Psoas muscle (tissue), 8 donors: ENCODE results near the gene UAP1L1. TPM values are rescaled to one million over a fixed set of nuclear protein-coding genes. Genes with fewer than 3 reads are reported as not detected.
"Not testable (repeated sequence)": the region's sequence is repeated elsewhere in the genome, so short reads cannot be mapped to it uniquely, and the experiment has no call there.

Experiments
- ATAC-seq, 4 donors: fragments of 200-7000 bp; cut with Tn5 transposase; one replicate each; pipeline ENCODE4 v1.9.1; 2020; ENCODE audit warnings: moderate library complexity in 3 of 4, mild to moderate bottlenecking in 2 of 4
- DNase-seq, 2 donors: peaks; one replicate each; pipeline ENCODE4 v3.0.0-alpha.2; 2020
- H3K27ac ChIP-seq: fragments of 200-600 bp; one replicate; pipeline ENCODE4 v1.8.0; 2022
- H3K27me3 ChIP-seq, 3 donors: fragments of 200-600 bp in 1 of 3; one replicate each; pipeline versions ENCODE4 v1.6.1 to v1.8.0; 2013 to 2022; ENCODE audit warnings: low read length in 2 of 3, mild to moderate bottlenecking in 2 of 3, moderate library complexity in 1 of 3; ENCODE audit not compliant: insufficient read depth in 3 of 3
- H3K36me3 ChIP-seq, 2 donors: fragments of 200-600 bp in 1 of 2; one replicate each; pipeline versions ENCODE4 v1.6.1 to v1.8.0; 2013 to 2022; ENCODE audit warnings: low read depth in 1 of 2, mild to moderate bottlenecking in 1 of 2, moderate library complexity in 1 of 2; ENCODE audit not compliant: insufficient read depth in 1 of 2
- H3K4me1 ChIP-seq: fragments of 200-600 bp; one replicate; pipeline ENCODE4 v1.8.0; 2022
- H3K4me3 ChIP-seq: fragments of 200-600 bp; one replicate; pipeline ENCODE4 v1.8.0; 2022; ENCODE audit warnings: mild to moderate bottlenecking
- H3K9me3 ChIP-seq: fragments of 200-600 bp; one replicate; pipeline ENCODE4 v1.8.0; 2022
- CTCF ChIP-seq: fragments of 200-600 bp; IDR thresholded peaks from one replicate; pipeline ENCODE4 v1.8.0; 2022; ENCODE audit warnings: antibody characterized with exemption
- WGBS, 3 donors: extraction: QIAGEN DNeasy Blood & Tissue Kit; methylation state at CpG; one replicate each; pipeline versions ENCODE4 v1.1.6 to v1.1.7; 2013; 5-methylcytosine and 5-hydroxymethylcytosine counted together
- intact Hi-C, 2 donors: fragments of 100-400 bp; cut with DNase I; formaldehyde crosslinking; loops; one replicate each; pipeline versions ENCODE4 v1.11.0 to v1.14.2; 2022
- polyA plus RNA-seq, 3 donors: library from polyadenylated mRNA; stranded (reverse); fragments of 200-250 nt; gene quantifications; one replicate each; pipeline ENCODE4 v1.2.3, GENCODE V29; 2013
- total RNA-seq, 4 donors: library from RNA; stranded (reverse); fragmentation: NEBNext Ultra II Directional in 2 of 4; extraction: Animal tissue kit (Norgen Biotek cat#: 25700) in 2 of 4; gene quantifications; one replicate each; pipeline versions ENCODE4 v1.2.1 to v1.2.4, GENCODE V29; 2021 to 2023
- donor health status: healthy with polysubstance abuse.
- donor health status: DM: no; HTN: no; CAD: no; lungs with moderate emphysema.
- donor health status: Bipolar disorder and iron deficiency.
- donor health status: healthy.
- donor health status: DM: yes; HTN: yes; CAD: no.
- donor health status: DM: no; HTN: no; CAD: no.
- donor health status: DM: no; HTN: no; CAD: no.
- donor health status: DM: yes; HTN: yes; CAD: no.

Gene UAP1L1
- total and polyA plus RNA-seq, 7 donors = 1.5 to 4.5 (median 2.4) TPM

GRCh38 chr9:137123468-137123837 lies 46.1 kb downstream of the UAP1L1 start:
- no peak overlapping the region for H3K27ac ChIP-seq
- intact Hi-C loops = no loop called here
- no peaks in the 10 kb centered on the region for H3K36me3 ChIP-seq
- WGBS, 3 donors = 69 to 78% (median 70%) methylated on average over 5 of the region's 5 CpGs
- DNase-seq = no peak
- H3K9me3 ChIP-seq = no peaks in the 10 kb centered on the region
- no peak overlapping the region for H3K4me3 ChIP-seq
- H3K4me1 ChIP-seq = peaks cover 8% of the 10 kb centered on the region
- no peak for ATAC-seq
- no peaks in the 10 kb centered on the region for H3K27me3 ChIP-seq
- TF ChIP-seq CTCF = no peak

GRCh38 chr9:137123952-137124462 lies 46.7 kb downstream of the UAP1L1 start:
- H3K9me3 ChIP-seq, DNase-seq, H3K36me3 ChIP-seq, intact Hi-C loops, ATAC-seq, H3K4me3 ChIP-seq, H3K27me3 ChIP-seq, H3K27ac ChIP-seq: not testable (repeated sequence)
- peaks cover 13% of the 10 kb centered on the region for H3K4me1 ChIP-seq
- 89 to 95% (median 91%) methylated on average over 5 of the region's 5 CpGs for WGBS, 3 donors

- no peak overlapping the region for H3K27ac ChIP-seq
- intact Hi-C loops = no loop called here
Measured at GRCh38 chr9:137126786-137127185, 49.5 kb downstream of the UAP1L1 start.

GRCh38 chr9:137127301-137128157 lies 50.2 kb downstream of the UAP1L1 start:
- Histone ChIP-seq H3K9me3 (no peaks in the 10 kb centered on the region), H3K36me3 (no peaks in the 10 kb centered on the region), H3K4me3 (peak overlapping the region; percentile 18), H3K27me3 (peaks cover 0 to 14% (median 5%) of the 10 kb centered on the region in 3 donors), H3K4me1 (peaks cover 13% of the 10 kb centered on the region), H3K27ac (no peak overlapping the region)
- ATAC-seq (no peak), DNase-seq (no peak)
- intact Hi-C loops = no loop called here
- no peak for TF ChIP-seq CTCF
- 50 to 53% (median 51%) methylated on average over 24 of the region's 24 CpGs for WGBS, 3 donors

More at GRCh38 chr9:137126786-137127185, 49.5 kb downstream of the UAP1L1 start:
- Histone ChIP-seq H3K36me3 (no peaks in the 10 kb centered on the region), H3K27me3 (peaks cover 0 to 14% (median 5%) of the 10 kb centered on the region in 3 donors), H3K4me1 (peaks cover 13% of the 10 kb centered on the region), H3K4me3 (no peak overlapping the region), H3K9me3 (no peaks in the 10 kb centered on the region)
- TF ChIP-seq CTCF = no peak
- 44 to 53% (median 51%) methylated on average over 3 of the region's 3 CpGs for WGBS, 3 donors
- ATAC-seq (no peak), DNase-seq (no peak)

- no peaks in the 10 kb centered on the region for H3K36me3 ChIP-seq
- no peak overlapping the region for H3K27ac ChIP-seq
- intact Hi-C loops = no loop called here
- H3K27me3 ChIP-seq = peaks cover 0 to 22% (median 5%) of the 10 kb centered on the region in 3 donors
- peaks cover 13% of the 10 kb centered on the region for H3K4me1 ChIP-seq
- H3K9me3 ChIP-seq = no peaks in the 10 kb centered on the region
- 43 to 62% (median 49%) methylated on average over 17 to 19 of the region's 19 CpGs for WGBS, 3 donors
- H3K4me3 ChIP-seq = peak overlapping the region; percentile 82
- TF ChIP-seq CTCF = no peak
- ATAC-seq = no peak
- no peak for DNase-seq
Measured at GRCh38 chr9:137128158-137128861, 51.0 kb downstream of the UAP1L1 start.
